HL-60 (cell line): ENCODE measurements around the gene XAB2.

Source experiments
- DNase-seq, 2 experiments: peaks; one replicate each; pipeline ENCODE4 v3.0.0-alpha.2; 2010 to 2020; ENCODE audit warnings: low read depth in 1 of 2, low spot score in 1 of 2
- H3K27ac ChIP-seq: fragments of 250-450 bp; sonication (Bioruptor Pico); replicated peaks from 2 replicates; pipeline ENCODE4 v1.5.1; 2020; ENCODE audit warnings: mild to moderate bottlenecking, moderate library complexity
- H3K27me3 ChIP-seq: fragments of 250-450 bp; sonication (Bioruptor Pico); 2 replicates; pipeline ENCODE4 v1.5.1; 2021; ENCODE audit warnings: mild to moderate bottlenecking, moderate library complexity; ENCODE audit not compliant: insufficient read depth, poor library complexity, severe bottlenecking
- H3K4me3 ChIP-seq: replicated peaks from 2 replicates; pipeline ENCODE4 v1.5.1; 2011; ENCODE audit warnings: mild to moderate bottlenecking, control low read depth, low read length; ENCODE audit not compliant: insufficient read depth
- GABPA ChIP-seq: IDR thresholded peaks from 2 replicates; pipeline ENCODE4 v1.6.1; 2012; ENCODE audit warnings: low read depth
- POLR2AphosphoS5 ChIP-seq: IDR thresholded peaks from 2 replicates; pipeline ENCODE4 v1.6.1; 2012; ENCODE audit warnings: low read depth
- SPI1 ChIP-seq: IDR thresholded peaks from 2 replicates; pipeline ENCODE4 v1.6.1; 2012; ENCODE audit warnings: low read depth, mild to moderate bottlenecking, borderline replicate concordance
- TF ChIP-seq, protein P1 (sequence below): IDR thresholded peaks from one replicate; pipeline ENCODE4 v1.5.1; 2011; ENCODE audit warnings: low read length, control low read depth, inconsistent platforms; ENCODE audit not compliant: insufficient read depth
- TF ChIP-seq, protein P2 (sequence below): IDR thresholded peaks from 2 replicates; pipeline ENCODE4 v1.6.1; 2012; ENCODE audit warnings: low read depth; ENCODE audit not compliant: insufficient replicate concordance

XAB2 gene

DNA sequence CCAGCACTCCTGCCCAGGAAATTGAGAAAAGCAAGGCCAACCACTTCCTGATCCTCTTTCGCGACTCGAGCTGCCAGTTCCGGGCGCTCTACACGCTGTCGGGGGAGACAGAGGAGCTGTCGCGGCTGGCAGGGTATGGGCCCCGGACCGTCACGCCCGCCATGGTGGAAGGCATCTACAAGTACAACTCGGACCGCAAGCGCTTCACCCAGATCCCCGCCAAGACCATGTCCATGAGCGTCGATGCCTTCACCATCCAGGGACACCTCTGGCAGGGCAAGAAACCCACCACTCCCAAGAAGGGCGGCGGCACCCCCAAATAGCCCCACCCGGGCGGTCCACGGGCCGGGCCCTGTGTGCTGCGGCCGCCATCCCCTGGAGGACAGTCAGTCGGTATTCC lies 11.6 kb downstream of the XAB2 start:
- H3K27me3 ChIP-seq = no peaks in the 10 kb centered on the region
- peak in 1 of 2 experiments; percentile 6 for DNase-seq
- no peak overlapping the region for H3K27ac ChIP-seq
- no peak overlapping the region for H3K4me3 ChIP-seq
- TF ChIP-seq, protein P1, sequence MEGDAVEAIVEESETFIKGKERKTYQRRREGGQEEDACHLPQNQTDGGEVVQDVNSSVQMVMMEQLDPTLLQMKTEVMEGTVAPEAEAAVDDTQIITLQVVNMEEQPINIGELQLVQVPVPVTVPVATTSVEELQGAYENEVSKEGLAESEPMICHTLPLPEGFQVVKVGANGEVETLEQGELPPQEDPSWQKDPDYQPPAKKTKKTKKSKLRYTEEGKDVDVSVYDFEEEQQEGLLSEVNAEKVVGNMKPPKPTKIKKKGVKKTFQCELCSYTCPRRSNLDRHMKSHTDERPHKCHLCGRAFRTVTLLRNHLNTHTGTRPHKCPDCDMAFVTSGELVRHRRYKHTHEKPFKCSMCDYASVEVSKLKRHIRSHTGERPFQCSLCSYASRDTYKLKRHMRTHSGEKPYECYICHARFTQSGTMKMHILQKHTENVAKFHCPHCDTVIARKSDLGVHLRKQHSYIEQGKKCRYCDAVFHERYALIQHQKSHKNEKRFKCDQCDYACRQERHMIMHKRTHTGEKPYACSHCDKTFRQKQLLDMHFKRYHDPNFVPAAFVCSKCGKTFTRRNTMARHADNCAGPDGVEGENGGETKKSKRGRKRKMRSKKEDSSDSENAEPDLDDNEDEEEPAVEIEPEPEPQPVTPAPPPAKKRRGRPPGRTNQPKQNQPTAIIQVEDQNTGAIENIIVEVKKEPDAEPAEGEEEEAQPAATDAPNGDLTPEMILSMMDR = no peak
- TF ChIP-seq SPI1 (no peak), POLR2AphosphoS5 (no peak), GABPA (no peak)
- TF ChIP-seq, protein P2, sequence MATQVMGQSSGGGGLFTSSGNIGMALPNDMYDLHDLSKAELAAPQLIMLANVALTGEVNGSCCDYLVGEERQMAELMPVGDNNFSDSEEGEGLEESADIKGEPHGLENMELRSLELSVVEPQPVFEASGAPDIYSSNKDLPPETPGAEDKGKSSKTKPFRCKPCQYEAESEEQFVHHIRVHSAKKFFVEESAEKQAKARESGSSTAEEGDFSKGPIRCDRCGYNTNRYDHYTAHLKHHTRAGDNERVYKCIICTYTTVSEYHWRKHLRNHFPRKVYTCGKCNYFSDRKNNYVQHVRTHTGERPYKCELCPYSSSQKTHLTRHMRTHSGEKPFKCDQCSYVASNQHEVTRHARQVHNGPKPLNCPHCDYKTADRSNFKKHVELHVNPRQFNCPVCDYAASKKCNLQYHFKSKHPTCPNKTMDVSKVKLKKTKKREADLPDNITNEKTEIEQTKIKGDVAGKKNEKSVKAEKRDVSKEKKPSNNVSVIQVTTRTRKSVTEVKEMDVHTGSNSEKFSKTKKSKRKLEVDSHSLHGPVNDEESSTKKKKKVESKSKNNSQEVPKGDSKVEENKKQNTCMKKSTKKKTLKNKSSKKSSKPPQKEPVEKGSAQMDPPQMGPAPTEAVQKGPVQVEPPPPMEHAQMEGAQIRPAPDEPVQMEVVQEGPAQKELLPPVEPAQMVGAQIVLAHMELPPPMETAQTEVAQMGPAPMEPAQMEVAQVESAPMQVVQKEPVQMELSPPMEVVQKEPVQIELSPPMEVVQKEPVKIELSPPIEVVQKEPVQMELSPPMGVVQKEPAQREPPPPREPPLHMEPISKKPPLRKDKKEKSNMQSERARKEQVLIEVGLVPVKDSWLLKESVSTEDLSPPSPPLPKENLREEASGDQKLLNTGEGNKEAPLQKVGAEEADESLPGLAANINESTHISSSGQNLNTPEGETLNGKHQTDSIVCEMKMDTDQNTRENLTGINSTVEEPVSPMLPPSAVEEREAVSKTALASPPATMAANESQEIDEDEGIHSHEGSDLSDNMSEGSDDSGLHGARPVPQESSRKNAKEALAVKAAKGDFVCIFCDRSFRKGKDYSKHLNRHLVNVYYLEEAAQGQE = no peak

DNA sequence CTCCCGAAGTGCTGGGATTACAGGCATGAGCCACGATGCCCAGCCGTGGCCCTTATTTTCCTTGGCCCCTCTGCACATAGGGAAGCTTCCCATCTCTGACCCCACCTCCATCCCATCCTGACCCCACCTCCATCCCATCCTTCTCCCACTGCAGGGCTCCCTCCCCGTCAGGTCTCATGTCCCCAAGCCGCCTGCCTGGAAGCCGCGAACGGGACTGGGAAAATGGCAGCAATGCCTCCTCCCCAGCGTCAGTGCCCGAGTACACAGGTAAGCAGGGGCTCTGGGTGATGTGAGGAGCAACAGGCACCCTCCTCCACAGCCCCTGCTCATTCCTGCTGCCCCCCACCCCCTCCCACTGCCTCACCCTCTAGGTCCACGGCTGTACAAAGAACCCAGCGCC lies 12.2 kb downstream of the XAB2 start:
- Histone ChIP-seq H3K27ac (no peak overlapping the region), H3K27me3 (peaks cover 2% of the 10 kb centered on the region), H3K4me3 (no peak overlapping the region)
- TF ChIP-seq SPI1 = no peak
- no peak for TF ChIP-seq GABPA
- TF ChIP-seq, protein P2 = no peak
- no peak for TF ChIP-seq POLR2AphosphoS5
- TF ChIP-seq, protein P1 = no peak
- no peak for DNase-seq

DNA sequence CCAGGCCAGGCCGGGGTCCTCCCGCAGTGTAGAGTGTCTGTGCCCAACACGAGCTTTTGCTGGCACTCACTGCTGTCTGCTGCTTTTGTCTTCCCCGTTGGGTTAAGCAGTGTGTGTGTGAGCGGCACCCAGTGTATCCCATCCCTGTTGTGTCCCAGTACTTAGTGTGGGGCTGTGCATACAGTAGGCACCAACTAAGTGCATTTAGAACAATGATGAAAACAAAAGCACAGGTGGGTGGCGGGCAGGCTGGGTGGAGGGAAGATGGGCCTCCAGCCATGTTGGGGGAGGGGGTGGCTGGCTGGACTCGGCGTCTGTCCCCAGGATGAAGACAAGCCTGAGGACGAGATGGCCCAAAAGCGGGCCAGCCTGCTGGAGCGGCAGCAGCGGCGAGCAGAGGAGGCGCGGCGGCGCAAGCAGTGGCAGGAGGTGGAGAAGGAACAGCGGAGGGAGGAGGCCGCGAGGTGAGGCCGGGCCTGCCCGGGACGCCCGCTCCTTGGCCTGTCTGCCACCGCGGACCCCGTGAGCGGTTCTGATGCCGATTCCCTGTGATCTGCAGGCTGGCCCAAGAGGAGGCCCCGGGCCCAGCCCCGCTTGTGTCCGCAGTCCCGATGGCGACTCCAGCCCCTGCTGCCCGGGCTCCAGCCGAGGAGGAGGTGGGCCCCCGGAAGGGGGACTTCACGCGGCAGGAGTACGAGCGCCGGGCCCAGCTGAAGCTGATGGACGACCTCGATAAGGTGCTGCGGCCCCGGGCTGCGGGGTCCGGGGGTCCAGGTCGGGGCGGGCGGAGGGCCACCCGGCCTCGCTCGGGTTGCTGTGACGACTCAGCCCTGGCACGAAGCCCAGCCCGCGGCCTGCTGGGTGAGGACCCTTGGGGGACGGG lies 14.2 kb downstream of the XAB2 start:
- no peak for DNase-seq
- TF ChIP-seq, protein P1 = no peak
- TF ChIP-seq, protein P2 = no peak
- TF ChIP-seq SPI1 = no peak
- Histone ChIP-seq H3K27me3 (peaks cover 2% of the 10 kb centered on the region), H3K4me3 (no peak overlapping the region), H3K27ac (no peak overlapping the region)
